HepG2 (cell line): ENCODE data around the gene NHERF2. TPM values are rescaled to one million over a fixed set of nuclear protein-coding genes. Genes with fewer than 3 reads are reported as not detected.

Experiments
- ARID2 ChIP-seq: sonication (generic); formaldehyde crosslinking; IDR thresholded peaks from 2 replicates; pipeline ENCODE4 v1.8.1; 2022; ENCODE audit warnings: mild to moderate bottlenecking, missing genetic modification reagents, borderline replicate concordance
- ATF4 ChIP-seq, 2 experiments: fragments of 450-650 bp in 1 of 2; sonication (generic) in 1 of 2; formaldehyde crosslinking; IDR thresholded peaks; 2 replicates each; pipeline versions ENCODE4 v1.5.0 to v1.8.0; 2020 to 2022; ENCODE audit warnings: mild to moderate bottlenecking in 1 of 2, missing genetic modification reagents in 1 of 2
- ATF7 ChIP-seq, 2 experiments: fragments of 450-650 bp in 1 of 2; sonication (generic) in 1 of 2; formaldehyde crosslinking in 1 of 2; IDR thresholded peaks; 2 replicates each; pipeline versions ENCODE4 v1.4.0 to v1.6.1; 2016 to 2020; ENCODE audit warnings: antibody characterized with exemption in 1 of 2, mild to moderate bottlenecking in 1 of 2, missing genetic modification reagents in 1 of 2
- BRCA1 ChIP-seq: sonication (generic); formaldehyde crosslinking; IDR thresholded peaks from 2 replicates; pipeline ENCODE4 v1.4.0; 2020; ENCODE audit warnings: missing genetic modification reagents
- CEBPG ChIP-seq: IDR thresholded peaks from 2 replicates; pipeline ENCODE4 v1.6.1; 2016
- ELF4 ChIP-seq: sonication (generic); formaldehyde crosslinking; IDR thresholded peaks from 2 replicates; pipeline ENCODE4 v1.5.0; 2020; ENCODE audit warnings: missing genetic modification reagents, mild to moderate bottlenecking, moderate library complexity, borderline replicate concordance
- FOXK1 ChIP-seq: sonication (generic); formaldehyde crosslinking; IDR thresholded peaks from 2 replicates; pipeline ENCODE4 v1.4.0; 2020; ENCODE audit warnings: low read depth, missing genetic modification reagents, borderline replicate concordance
- HHEX ChIP-seq: IDR thresholded peaks from 2 replicates; pipeline ENCODE4 v1.6.1; 2016; ENCODE audit warnings: control low read depth
- MATR3 ChIP-seq: sonication (generic); formaldehyde crosslinking; IDR thresholded peaks from 2 replicates; pipeline ENCODE4 v1.4.0; 2020; ENCODE audit warnings: missing genetic modification reagents
- MIXL1 ChIP-seq: IDR thresholded peaks from 2 replicates; pipeline ENCODE4 v1.6.1; 2016
- NR3C1 ChIP-seq: sonication (generic); formaldehyde crosslinking; IDR thresholded peaks from 2 replicates; pipeline ENCODE4 v1.4.0; 2020; ENCODE audit warnings: missing genetic modification reagents
- PAWR ChIP-seq: sonication (generic); formaldehyde crosslinking; IDR thresholded peaks from 2 replicates; pipeline ENCODE4 v1.4.0; 2020; ENCODE audit warnings: missing genetic modification reagents, mild to moderate bottlenecking, borderline replicate concordance
- PHF21A ChIP-seq: sonication (generic); formaldehyde crosslinking; IDR thresholded peaks from 2 replicates; pipeline ENCODE4 v1.5.0; 2020; ENCODE audit warnings: mild to moderate bottlenecking, missing genetic modification reagents
- POGK ChIP-seq: sonication (generic); formaldehyde crosslinking; conservative IDR thresholded peaks from 2 replicates; pipeline ENCODE4 v1.8.0; 2022; ENCODE audit warnings: mild to moderate bottlenecking, moderate library complexity, missing genetic modification reagents
- SUZ12 ChIP-seq: fragments of 150-350 bp; IDR thresholded peaks from 2 replicates; pipeline ENCODE4 v1.6.1; 2014; ENCODE audit warnings: low read depth, low read length
- TFDP1 ChIP-seq: IDR thresholded peaks from 2 replicates; pipeline ENCODE4 v1.6.1; 2016; ENCODE audit warnings: missing compliant biosample characterization, missing genetic modification reagents, borderline replicate concordance
- TMF1 ChIP-seq: sonication (generic); formaldehyde crosslinking; IDR thresholded peaks from 2 replicates; pipeline ENCODE4 v1.8.1; 2022; ENCODE audit warnings: low read depth, missing genetic modification reagents
- TOE1 ChIP-seq: sonication (generic); formaldehyde crosslinking; IDR thresholded peaks from 2 replicates; pipeline ENCODE4 v1.4.0; 2020; ENCODE audit warnings: mild to moderate bottlenecking, missing genetic modification reagents
- TRIM24 ChIP-seq: sonication (generic); formaldehyde crosslinking; IDR thresholded peaks from 2 replicates; pipeline ENCODE4 v1.8.0; 2022; ENCODE audit warnings: mild to moderate bottlenecking, missing genetic modification reagents
- YY1 ChIP-seq: IDR thresholded peaks from 2 replicates; pipeline ENCODE4 v1.6.1; 2011; ENCODE audit warnings: low read length, low read depth, moderate library complexity, mild to moderate bottlenecking; ENCODE audit not compliant: insufficient read depth, insufficient replicate concordance
- ZFP36L2 ChIP-seq: sonication (generic); formaldehyde crosslinking; IDR thresholded peaks from 2 replicates; pipeline ENCODE4 v1.4.0; 2020; ENCODE audit warnings: missing genetic modification reagents
- ZNF569 ChIP-seq: sonication (generic); formaldehyde crosslinking; IDR thresholded peaks from 2 replicates; pipeline ENCODE4 v1.5.0; 2020; ENCODE audit warnings: mild to moderate bottlenecking, missing genetic modification reagents, moderate library complexity, borderline replicate concordance
- ZNF704 ChIP-seq: sonication (generic); formaldehyde crosslinking; IDR thresholded peaks from 2 replicates; pipeline ENCODE4 v1.8.1; 2023; ENCODE audit warnings: mild to moderate bottlenecking, inconsistent platforms, moderate library complexity, missing genetic modification reagents, borderline replicate concordance
- polyA plus RNA-seq, 8 experiments: library from polyadenylated mRNA; depleted of rRNA in 3 of 8; stranded (reverse) in 7 of 8; unstranded in 1 of 8; fragments of >200 nt; fragmentation: Illumina TruSeq in 4 of 8; extraction: Trizol in 4 of 8; gene quantifications; 2 replicates each; pipeline versions ENCODE4 v1.2.1 to v1.2.3, GENCODE V29; 2011 to 2016; ENCODE audit warnings: low read depth in 4 of 8, missing spikeins in 1 of 8, mixed read lengths in 1 of 8; ENCODE audit not compliant: insufficient read depth in 1 of 8
- total RNA-seq, 5 experiments: library from RNA; depleted of rRNA; stranded (reverse); fragments of >200 nt; fragmentation: Illumina TruSeq; extraction: Trizol; gene quantifications; 2 replicates each; pipeline ENCODE4 v1.2.3, GENCODE V29; 2016; ENCODE audit warnings: low read depth in 1 of 5

NHERF2 gene
- total and polyA plus RNA-seq, 2 of the 13 experiments (the other 11 are each of a cell fraction or from before 2014, with no cell fraction given), result 23.7 to 39.3 TPM

- TF ChIP-seq ELF4 (CRISPR knock-in tag), result no peak; the same call in 1 of the 2 replicates
- peak; percentile 40; the same call in 1 of the 2 replicates for TF ChIP-seq TFDP1 (CRISPR knock-in tag)
- no peak for TF ChIP-seq TOE1
- no peak for TF ChIP-seq MATR3 (CRISPR knock-in tag)
- TF ChIP-seq MIXL1 (CRISPR knock-in tag), result peak; percentile 19; the same call in 1 of the 2 replicates
- TF ChIP-seq BRCA1 (CRISPR knock-in tag), result no peak
- peak; percentile 92 for TF ChIP-seq YY1
- 0 out of 2 replicates have a peak, but pooled peaks have one; percentile 39 for TF ChIP-seq ZNF569 (CRISPR knock-in tag)
- no peak; the same call in 1 of the 2 replicates for TF ChIP-seq ZNF704 (CRISPR knock-in tag)
- peak; percentile 96 for TF ChIP-seq POGK (CRISPR knock-in tag)
- peak; percentile 72 for TF ChIP-seq CEBPG (CRISPR knock-in tag)
- TF ChIP-seq ATF7 (IDR thresholded peaks at IDR 0.05), result no peak
- no peak; the same call in 1 of the 2 replicates for TF ChIP-seq ATF7 (CRISPR knock-in tag; IDR thresholded peaks at IDR 0.05)
- TF ChIP-seq TMF1 (CRISPR knock-in tag), result peak; percentile 16; the same call in 1 of the 2 replicates
- TF ChIP-seq FOXK1 (CRISPR knock-in tag), result peak; percentile 85
- TF ChIP-seq ZFP36L2 (CRISPR knock-in tag), result no peak
- no peak for TF ChIP-seq HHEX (CRISPR knock-in tag)
- 0 out of 2 replicates have a peak, but pooled peaks have one; percentile 17 for TF ChIP-seq PAWR (CRISPR knock-in tag)
- TF ChIP-seq TRIM24 (CRISPR knock-in tag), result no peak
- peak; percentile 90 for TF ChIP-seq SUZ12
- TF ChIP-seq ARID2 (CRISPR knock-in tag), result no peak
- TF ChIP-seq NR3C1 (CRISPR knock-in tag), result no peak
- peak; percentile 75 for TF ChIP-seq PHF21A
- peak in 1 of 2 experiments; percentile 92; a peak in 2 of 4 replicates for TF ChIP-seq ATF4 (CRISPR knock-in tag; IDR thresholded peaks at IDR 0.05)
Measured at GRCh38 chr16:2047330-2048115, 20.8 kb downstream of the NHERF2 start, which contains the start of the genes NTHL1 and TSC2 (continued).
